Cardiac muscle cell (in vitro differentiated cells and primary cell): ENCODE data around the gene NEDD4L. TPM values are rescaled to one million over a fixed set of nuclear protein-coding genes. Genes with fewer than 3 reads are reported as not detected.

Experiments used
- DNase-seq, 2 donors: peaks; one replicate each; pipeline versions ENCODE4 v3.0.0 to v3.0.0-alpha.2; 2010 to 2017; ENCODE audit warnings: low read depth in 1 of 2, low spot score in 1 of 2
- H3K27ac ChIP-seq: fragments of 200-600 bp; sonication (generic); 2 replicates; pipeline ENCODE4 v1.5.1; 2016
- H3K27me3 ChIP-seq: fragments of 200-600 bp; sonication (generic); 2 replicates; pipeline ENCODE4 v1.6.0; 2016; ENCODE audit warnings: control low read depth
- H3K36me3 ChIP-seq: fragments of 200-600 bp; sonication (generic); 2 replicates; pipeline ENCODE4 v1.5.1; 2016; ENCODE audit warnings: control low read depth
- H3K4me1 ChIP-seq: fragments of 200-600 bp; sonication (generic); 2 replicates; pipeline ENCODE4 v1.8.1; 2017; ENCODE audit warnings: low read depth, mild to moderate bottlenecking, mixed run types
- H3K4me3 ChIP-seq: fragments of 200-600 bp; sonication (generic); 2 replicates; pipeline ENCODE4 v1.5.1; 2016; ENCODE audit warnings: mild to moderate bottlenecking
- H3K9me3 ChIP-seq: fragments of 200-600 bp; sonication (generic); 2 replicates; pipeline ENCODE4 v1.5.1; 2017; ENCODE audit warnings: low read depth, mild to moderate bottlenecking, control low read depth
- polyA plus RNA-seq: library from polyadenylated mRNA; unstranded; fragments of >200 nt; fragmentation: Nextera tagmentation; extraction: Ambion mirVana; gene quantifications from 2 replicates; pipeline ENCODE4 v1.2.1, GENCODE V29; 2016
- total RNA-seq: library from RNA; depleted of rRNA; stranded (reverse); fragments of >200 nt; gene quantifications from 2 replicates; pipeline ENCODE4 v1.2.3, GENCODE V29; 2016
- TF ChIP-seq, protein P1 (sequence below): IDR thresholded peaks from 2 replicates; pipeline ENCODE4 v1.5.1; 2012; ENCODE audit warnings: low read depth, mild to moderate bottlenecking, low read length

The NEDD4L gene
- total and polyA plus RNA-seq, 2 experiments from 2014 or later = 30.8 to 40.5 TPM

DNA sequence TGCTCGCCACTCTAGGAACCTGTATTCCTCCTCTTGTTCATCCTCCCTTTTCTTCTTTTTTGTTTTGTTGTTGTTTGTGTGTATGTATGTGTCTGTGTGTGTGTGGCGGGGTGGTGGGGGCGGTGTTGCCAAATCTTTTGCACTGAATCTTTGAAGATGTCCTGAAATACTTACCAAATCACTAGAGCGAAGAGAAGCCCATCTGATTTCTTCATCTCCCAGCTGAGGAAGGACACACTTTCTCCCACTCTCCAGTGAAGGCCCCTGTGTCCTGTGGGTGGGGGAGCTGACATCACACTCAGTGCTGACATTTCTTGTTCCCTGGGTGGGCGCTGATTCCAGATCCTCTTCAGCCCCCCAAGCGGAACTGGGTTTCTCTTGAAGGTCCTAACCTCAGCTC, 74.5 kb downstream of the NEDD4L start:
- no peak for DNase-seq
- Histone ChIP-seq H3K36me3 (no peaks in the 10 kb centered on the region), H3K9me3 (no peaks in the 10 kb centered on the region), H3K27me3 (no peaks in the 10 kb centered on the region), H3K27ac (no peak overlapping the region), H3K4me1 (peaks cover 14% of the 10 kb centered on the region), H3K4me3 (no peak overlapping the region)
- TF ChIP-seq, protein P1, sequence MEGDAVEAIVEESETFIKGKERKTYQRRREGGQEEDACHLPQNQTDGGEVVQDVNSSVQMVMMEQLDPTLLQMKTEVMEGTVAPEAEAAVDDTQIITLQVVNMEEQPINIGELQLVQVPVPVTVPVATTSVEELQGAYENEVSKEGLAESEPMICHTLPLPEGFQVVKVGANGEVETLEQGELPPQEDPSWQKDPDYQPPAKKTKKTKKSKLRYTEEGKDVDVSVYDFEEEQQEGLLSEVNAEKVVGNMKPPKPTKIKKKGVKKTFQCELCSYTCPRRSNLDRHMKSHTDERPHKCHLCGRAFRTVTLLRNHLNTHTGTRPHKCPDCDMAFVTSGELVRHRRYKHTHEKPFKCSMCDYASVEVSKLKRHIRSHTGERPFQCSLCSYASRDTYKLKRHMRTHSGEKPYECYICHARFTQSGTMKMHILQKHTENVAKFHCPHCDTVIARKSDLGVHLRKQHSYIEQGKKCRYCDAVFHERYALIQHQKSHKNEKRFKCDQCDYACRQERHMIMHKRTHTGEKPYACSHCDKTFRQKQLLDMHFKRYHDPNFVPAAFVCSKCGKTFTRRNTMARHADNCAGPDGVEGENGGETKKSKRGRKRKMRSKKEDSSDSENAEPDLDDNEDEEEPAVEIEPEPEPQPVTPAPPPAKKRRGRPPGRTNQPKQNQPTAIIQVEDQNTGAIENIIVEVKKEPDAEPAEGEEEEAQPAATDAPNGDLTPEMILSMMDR = no peak

DNA sequence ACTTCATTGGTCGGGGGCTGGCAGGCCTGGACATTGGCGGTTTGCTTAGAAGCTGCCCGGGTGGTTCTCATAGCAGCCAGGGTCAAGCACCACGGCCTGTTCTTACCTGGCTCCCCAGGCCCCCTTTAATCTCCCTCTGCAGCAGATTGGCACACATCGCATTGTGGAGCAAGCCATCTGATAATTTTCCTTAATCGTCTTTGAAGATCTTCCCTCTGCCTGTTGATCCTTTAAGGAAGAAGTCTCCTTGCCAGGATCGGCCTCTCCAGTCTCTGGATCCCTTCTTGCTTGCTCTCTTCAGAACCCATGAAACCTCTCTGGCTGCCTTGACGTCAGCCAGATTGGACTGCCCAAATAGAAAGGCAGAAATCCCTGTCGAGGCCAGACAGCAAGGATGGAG, 75.8 kb downstream of the NEDD4L start:
- Histone ChIP-seq H3K27me3 (no peaks in the 10 kb centered on the region), H3K4me3 (no peak overlapping the region), H3K36me3 (no peaks in the 10 kb centered on the region), H3K4me1 (peaks cover 14% of the 10 kb centered on the region), H3K9me3 (no peaks in the 10 kb centered on the region), H3K27ac (no peak overlapping the region)
- DNase-seq = no peak
- TF ChIP-seq, protein P1 = no peak

DNA sequence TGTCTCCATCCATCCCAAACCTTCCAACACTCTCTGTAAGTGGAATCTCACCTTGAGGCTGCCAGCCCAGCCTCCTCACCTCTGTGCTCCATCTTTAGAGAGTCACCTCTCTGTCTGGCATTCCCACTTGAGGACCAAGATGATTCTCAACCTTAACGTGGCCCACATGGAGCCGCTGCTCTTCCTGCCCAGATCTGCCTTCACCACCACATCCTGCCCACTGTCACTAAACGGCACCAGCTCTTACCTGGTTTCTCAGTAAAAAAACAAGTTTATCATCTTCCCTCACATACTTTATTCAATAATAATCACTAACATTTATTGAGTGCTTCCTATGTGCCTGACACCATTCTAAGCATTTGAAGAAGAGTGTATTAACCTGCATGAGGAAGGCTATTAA, 80.4 kb downstream of the NEDD4L start:
- no peak overlapping the region for H3K4me3 ChIP-seq
- TF ChIP-seq, protein P1 = no peak
- no peaks in the 10 kb centered on the region for H3K36me3 ChIP-seq
- no peaks in the 10 kb centered on the region for H3K27me3 ChIP-seq
- no peaks in the 10 kb centered on the region for H3K9me3 ChIP-seq
- no peak for DNase-seq
- no peak overlapping the region for H3K27ac ChIP-seq
- no peaks in the 10 kb centered on the region for H3K4me1 ChIP-seq

DNA sequence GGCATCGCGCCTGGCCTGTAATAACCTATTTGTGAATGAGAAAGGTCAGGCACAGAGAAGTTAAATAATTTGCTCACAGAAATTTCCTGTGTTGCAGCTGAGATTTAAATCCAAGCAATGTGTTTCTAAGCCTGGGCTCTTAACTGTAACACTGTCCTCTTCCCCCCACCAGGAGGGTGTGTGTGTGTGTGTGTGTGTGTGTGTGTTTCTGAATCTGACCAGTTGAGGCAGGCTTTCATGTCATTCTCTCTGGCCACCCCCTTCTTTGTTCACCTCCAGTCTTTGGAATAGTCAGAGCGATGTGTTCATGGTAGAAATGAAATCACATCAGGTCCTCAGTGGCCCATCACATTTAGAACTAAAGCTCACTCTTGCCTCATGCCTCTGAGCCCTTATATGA, 81.2 kb downstream of the NEDD4L start:
- Histone ChIP-seq H3K9me3 (no peaks in the 10 kb centered on the region), H3K4me1 (no peaks in the 10 kb centered on the region), H3K36me3 (no peaks in the 10 kb centered on the region), H3K4me3 (no peak overlapping the region), H3K27ac (no peak overlapping the region), H3K27me3 (no peaks in the 10 kb centered on the region)
- peak in 1 of 2 donors; percentile 11 for DNase-seq
- TF ChIP-seq, protein P1 = no peak

DNA sequence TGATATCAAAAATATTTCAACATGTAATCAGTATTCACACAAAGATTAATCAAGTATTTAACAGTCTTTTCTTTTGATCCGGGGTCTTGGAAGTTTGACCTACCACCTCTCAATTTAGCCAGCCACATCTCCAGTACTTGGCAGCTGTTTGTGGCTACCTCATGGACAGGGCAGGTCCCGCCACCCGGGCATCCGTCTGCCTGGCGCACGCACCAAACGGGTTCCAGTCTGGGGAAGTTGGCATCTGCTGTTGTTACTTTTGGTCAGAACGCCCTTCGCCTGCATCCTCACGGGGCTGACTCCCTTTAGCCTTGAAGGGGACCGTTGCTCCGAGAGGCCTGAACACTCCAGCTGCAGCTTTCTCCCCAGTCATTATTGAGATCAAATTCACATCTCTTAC, 81.7 kb downstream of the NEDD4L start:
- H3K27ac ChIP-seq = no peak overlapping the region
- TF ChIP-seq, protein P1 = no peak
- H3K9me3 ChIP-seq = no peaks in the 10 kb centered on the region
- DNase-seq = no peak
- H3K27me3 ChIP-seq = no peaks in the 10 kb centered on the region
- no peaks in the 10 kb centered on the region for H3K36me3 ChIP-seq
- no peaks in the 10 kb centered on the region for H3K4me1 ChIP-seq
- no peak overlapping the region for H3K4me3 ChIP-seq
